GM12878 (cell line): ENCODE data around the gene ARHGAP32. TPM values are rescaled to one million over a fixed set of nuclear protein-coding genes. Genes with fewer than 3 reads are reported as not detected.

Source experiments
- ATAC-seq: fragments of 200-7000 bp; cut with Tn5 transposase; 3 replicates; pipeline ENCODE4 v1.9.1; 2020; ENCODE audit warnings: mild to moderate bottlenecking, moderate library complexity
- BruUV-seq: library from RNA; stranded (reverse); fragments of 400-500 nt; replicated peaks from 2 replicates; lab custom pipeline; 2021; lab: Mats Ljungman, UMichigan
- CTCF ChIA-PET: fragments of 300-600 bp; sonication (Branson Sonifier 250); formaldehyde crosslinking; extraction: SDS; loops from one replicate; lab custom pipeline; 2021; ENCODE audit warnings: inconsistent platforms; lab: Yijun Ruan, JAX
- POLR2A ChIA-PET: fragments of 350-600 bp; formaldehyde crosslinking; extraction: SDS; loops from one replicate; lab custom pipeline; 2021; ENCODE audit warnings: inconsistent platforms; lab: Charles Lee
- RAD21 ChIA-PET: fragments of 300-600 bp; sonication (Branson Sonifier 250); formaldehyde crosslinking; loops from one replicate; lab custom pipeline; 2023; ENCODE audit warnings: antibody characterized with exemption; ENCODE audit not compliant: unreplicated experiment; lab: Charles Lee
- SMC1A ChIA-PET: fragments of 300-600 bp; sonication (Branson Sonifier 250); formaldehyde crosslinking; loops from one replicate; lab custom pipeline; 2023; ENCODE audit not compliant: unreplicated experiment, uncharacterized antibody; lab: Charles Lee
- DNase-seq: peaks from one replicate; pipeline ENCODE4 v3.0.0-alpha.2; 2011; ENCODE audit warnings: low read depth, low spot score
- FAIRE-seq: peaks from 3 replicates; lab custom pipeline; 2011; peaks lifted over from hg19 to GRCh38; lab: Jason Lieb, UNC
- H2AFZ ChIP-seq: 2 replicates; pipeline ENCODE4 v1.6.0; 2011; ENCODE audit warnings: low read depth, low read length, control low read depth; ENCODE audit not compliant: control insufficient read depth
- H3K27ac ChIP-seq: 2 replicates; pipeline ENCODE4 v1.5.1; 2011; ENCODE audit warnings: control low read depth; ENCODE audit not compliant: control insufficient read depth, insufficient read depth
- H3K27me3 ChIP-seq, 2 experiments: replicated peaks in 1 of 2; 2 replicates each; pipeline versions ENCODE4 v1.6.0 to v1.6.1; 2011; ENCODE audit warnings: low read length in 1 of 2; ENCODE audit not compliant: control insufficient read depth in 2 of 2, insufficient read depth in 2 of 2
- H3K36me3 ChIP-seq, 2 experiments: 2 replicates each; pipeline ENCODE4 v1.5.1; 2011; ENCODE audit warnings: low read length in 1 of 2; ENCODE audit not compliant: control insufficient read depth in 2 of 2, insufficient read depth in 2 of 2
- H3K4me1 ChIP-seq: 2 replicates; pipeline ENCODE4 v1.6.1; 2011; ENCODE audit warnings: mild to moderate bottlenecking, low read length, moderate library complexity, mixed read lengths; ENCODE audit not compliant: control insufficient read depth, insufficient read depth
- H3K4me2 ChIP-seq: 2 replicates; pipeline ENCODE4 v1.6.0; 2011; ENCODE audit warnings: control low read depth; ENCODE audit not compliant: control insufficient read depth, insufficient read depth
- H3K4me3 ChIP-seq: fragments of 200-600 bp; sonication (generic); 2 replicates; pipeline ENCODE4 v1.5.1; 2016
- H3K79me2 ChIP-seq: 2 replicates; pipeline ENCODE4 v1.6.0; 2011; ENCODE audit warnings: low read length; ENCODE audit not compliant: control insufficient read depth, insufficient read depth
- H3K9ac ChIP-seq: 2 replicates; pipeline ENCODE4 v1.8.0; 2011; ENCODE audit warnings: low read length, control low read depth, mixed read lengths; ENCODE audit not compliant: control insufficient read depth, insufficient read depth
- H3K9me3 ChIP-seq: replicated peaks from 3 replicates; pipeline ENCODE4 v1.5.1; 2011; ENCODE audit warnings: mild to moderate bottlenecking, low read length; ENCODE audit not compliant: control insufficient read depth, insufficient read depth
- H4K20me1 ChIP-seq: 2 replicates; pipeline ENCODE4 v1.6.0; 2011; ENCODE audit not compliant: control insufficient read depth, insufficient read depth
- CHD2 ChIP-seq: IDR thresholded peaks from 2 replicates; pipeline ENCODE4 v1.6.1; 2011; ENCODE audit warnings: low read depth, low read length, improper control_type of control experiment, borderline replicate concordance
- ETV6 ChIP-seq, 2 experiments: fragments of 450-650 bp in 1 of 2; IDR thresholded peaks in 1 of 2; conservative IDR thresholded peaks in 1 of 2; 2 replicates each; pipeline ENCODE4 v1.6.1; 2014; ENCODE audit warnings: antibody characterized with exemption in 1 of 2, borderline replicate concordance in 1 of 2, low read depth in 1 of 2, mild to moderate bottlenecking in 1 of 2, moderate library complexity in 1 of 2
- EZH2 ChIP-seq: IDR thresholded peaks from 2 replicates; pipeline ENCODE4 v1.6.1; 2012; ENCODE audit warnings: low read depth, mild to moderate bottlenecking, control low read depth, inconsistent platforms, low read length, borderline replicate concordance; ENCODE audit not compliant: control insufficient read depth
- HDGF ChIP-seq: fragments of 450-650 bp; IDR thresholded peaks from 2 replicates; pipeline ENCODE4 v1.6.1; 2016; ENCODE audit warnings: antibody characterized with exemption
- NR2F1 ChIP-seq: fragments of 450-650 bp; conservative IDR thresholded peaks from 2 replicates; pipeline ENCODE4 v1.6.1; 2017; ENCODE audit warnings: mild to moderate bottlenecking
- POLR2AphosphoS2 ChIP-seq: IDR thresholded peaks from 2 replicates; pipeline ENCODE4 v1.6.1; 2011; ENCODE audit warnings: low read depth, mild to moderate bottlenecking, low read length, improper control_type of control experiment, moderate library complexity
- POU2F2 ChIP-seq: IDR thresholded peaks from 3 replicates; pipeline ENCODE4 v1.6.1; 2011; ENCODE audit warnings: low read depth, mild to moderate bottlenecking, low read length, borderline replicate concordance
- RBBP5 ChIP-seq: fragments of 200-600 bp; sonication (generic); conservative IDR thresholded peaks from 2 replicates; pipeline ENCODE4 v1.6.1; 2016
- RUNX3 ChIP-seq: IDR thresholded peaks from 2 replicates; pipeline ENCODE4 v1.6.1; 2012; ENCODE audit warnings: low read length, inconsistent platforms
- SPI1 ChIP-seq: IDR thresholded peaks from 2 replicates; pipeline ENCODE4 v1.6.1; 2011; ENCODE audit warnings: low read depth, mild to moderate bottlenecking, low read length, moderate library complexity, borderline replicate concordance; ENCODE audit not compliant: insufficient read depth
- TCF7 ChIP-seq: IDR thresholded peaks from 2 replicates; pipeline ENCODE4 v1.6.1; 2014; ENCODE audit warnings: antibody characterized with exemption, borderline replicate concordance
- ZNF274 ChIP-seq: IDR thresholded peaks from one replicate; pipeline ENCODE4 v1.8.0; 2011; ENCODE audit not compliant: insufficient read length, insufficient read depth
- WGBS: methylation state at CpG from one replicate; pipeline ENCODE4 v1.1.6; 2016; ENCODE audit warnings: low lambda C conversion rate; ENCODE audit not compliant: insufficient replicate concordance, insufficient coverage; ENCODE audit errors: missing lambda C conversion rate; 5-methylcytosine and 5-hydroxymethylcytosine counted together
- in situ Hi-C: fragments of 300-500 bp; cut with MboI; formaldehyde crosslinking; loops from 9 replicates; pipeline ENCODE4 v1.14.3; 2018; ENCODE audit warnings: mixed read lengths
- intact Hi-C: fragments of 100-400 bp; cut with micrococcal nuclease; formaldehyde crosslinking; loops from one replicate; pipeline ENCODE4 v1.14.2; 2022; ENCODE audit not compliant: unreplicated experiment
- polyA plus RNA-seq, 11 experiments: library from polyadenylated mRNA; depleted of rRNA in 4 of 11; unstranded in 6 of 11; stranded (reverse) in 5 of 11; fragments of >200 nt; fragmentation: Nextera tagmentation in 4 of 11; fragmentation: Illumina TruSeq in 1 of 11; extraction: Ambion mirVana in 4 of 11; extraction: Trizol in 1 of 11; gene quantifications; 1 replicate in 1 of 11; 2 replicates in 10 of 11; pipeline versions ENCODE4 v1.2.1 to v1.2.3, GENCODE V29; 2011 to 2016; ENCODE audit warnings: inconsistent platforms in 2 of 11, missing spikeins in 2 of 11, low read depth in 1 of 11
- total RNA-seq, 4 experiments: library from RNA; depleted of rRNA in 3 of 4; stranded (reverse); fragments of >200 nt in 3 of 4; fragmentation: Illumina TruSeq in 1 of 4; extraction: Trizol in 1 of 4; gene quantifications; 2 replicates each; pipeline versions ENCODE4 v1.2.1 to v1.2.3, GENCODE V29; 2013 to 2021

The ARHGAP32 gene
- total and polyA plus RNA-seq, 10 of the 15 experiments (the other 5 are each of a cell fraction or from before 2014, with no cell fraction given) = under 0.01 to 0.46 (median 0.12) TPM; not detected in 1

- H3K9me3 ChIP-seq = no peaks in the 10 kb centered on the region
- TF ChIP-seq SPI1 = no peak
- TF ChIP-seq ZNF274 = no peak
- no peak for TF ChIP-seq EZH2
- no peak for TF ChIP-seq NR2F1
- TF ChIP-seq HDGF = no peak
- ChIA-PET SMC1A (interaction anchor here (0.7 kb wide), 1 partner anchor 106 kb away, joined by 3 read pairs; no protein-coding TSS in a partner anchor), POLR2A (no interaction called here), RAD21 (no interaction called here), CTCF (interaction anchor here (1.3 kb wide), 1 partner anchor 123 kb away, joined by 7 read pairs; no protein-coding TSS in a partner anchor)
- no peaks in the 10 kb centered on the region for H3K4me1 ChIP-seq
- DNase-seq (no peak), ATAC-seq (no peak), FAIRE-seq (no peak)
- no peak overlapping the region for H3K9ac ChIP-seq
- H4K20me1 ChIP-seq = no peaks in the 10 kb centered on the region
- intact Hi-C loops = no loop called here
- no peaks in the 10 kb centered on the region for H3K79me2 ChIP-seq
- 0% methylated on average over 1 of the region's 1 CpG for WGBS
- H3K27me3 ChIP-seq = no peaks in the 10 kb centered on the region; a peak in 1 of 4 replicates
- no peak overlapping the region for H2AFZ ChIP-seq
- H3K4me3 ChIP-seq = no peak overlapping the region
- no peak overlapping the region for H3K4me2 ChIP-seq
- no TSS peak for BruUV-seq
- H3K36me3 ChIP-seq = no peaks in the 10 kb centered on the region
- in situ Hi-C loops = no loop called here
- H3K27ac ChIP-seq = no peak overlapping the region
Observed at GRCh38 chr11:129208863-129209262, 16.7 kb upstream of the ARHGAP32 start.

- FAIRE-seq (no peak), ATAC-seq (no peak), DNase-seq (no peak)
- no peak overlapping the region for H3K27ac ChIP-seq
- H3K36me3 ChIP-seq = no peaks in the 10 kb centered on the region
- RAD21 ChIA-PET = interaction anchor here (0.7 kb wide), 1 partner anchor 56 kb away, joined by 3 read pairs; no protein-coding TSS in a partner anchor
- WGBS = 9% methylated on average over 4 of the region's 4 CpGs
- SMC1A ChIA-PET = interaction anchor here (0.7 kb wide), 1 partner anchor 20 kb away, joined by 3 read pairs; no protein-coding TSS in a partner anchor
- no TSS peak for BruUV-seq
- H3K9me3 ChIP-seq = no peaks in the 10 kb centered on the region; the same call in 2 of the 3 replicates
- H3K27me3 ChIP-seq = no peaks in the 10 kb centered on the region
- H4K20me1 ChIP-seq = no peaks in the 10 kb centered on the region
- no peak overlapping the region for H3K4me2 ChIP-seq
- no peaks in the 10 kb centered on the region for H3K4me1 ChIP-seq
- intact Hi-C loops (no loop called here), in situ Hi-C loops (no loop called here)
- no peak overlapping the region for H3K9ac ChIP-seq
- H3K4me3 ChIP-seq = no peak overlapping the region
- CTCF ChIA-PET = no interaction called here
- TF ChIP-seq RBBP5 (no peak), TCF7 (no peak), RUNX3 (no peak), CHD2 (no peak), POLR2AphosphoS2 (no peak), POU2F2 (no peak), ETV6 (conservative IDR thresholded peaks at IDR 0.05 in 1 of 2, IDR thresholded peaks at IDR 0.05 in 1 of 2; ENCODE audit: borderline replicate concordance in 1 of 2, low read depth in 1 of 2) (no peak)
- POLR2A ChIA-PET = interaction anchor here (0.5 to 0.7 kb wide), 2 partner anchors 96 to 128 kb away, joined by 4 read pairs; no protein-coding TSS in a partner anchor
- no peaks in the 10 kb centered on the region for H3K79me2 ChIP-seq
- no peak overlapping the region for H2AFZ ChIP-seq
Observed at GRCh38 chr11:129204150-129204838, 12.2 kb upstream of the ARHGAP32 start.
